Uterus (tissue), 4 donors: Measurements from ENCODE around the gene KIAA1755. TPM values are rescaled to one million over a fixed set of nuclear protein-coding genes. Genes with fewer than 3 reads are reported as not detected.

Source experiments
- DNase-seq, 2 donors: peaks; one replicate each; pipeline ENCODE4 v3.0.0-alpha.2; 2019 to 2020
- H3K27ac ChIP-seq, 2 donors: fragments of 200-600 bp; sonication (generic); 1 replicate in 1 of 2; 2 replicates in 1 of 2; pipeline ENCODE4 v1.5.1; 2016 to 2018
- H3K27me3 ChIP-seq, 2 donors: fragments of 200-600 bp; sonication (generic); one replicate each; pipeline ENCODE4 v1.5.1; 2018 to 2019; ENCODE audit warnings: control low read depth in 1 of 2
- H3K36me3 ChIP-seq, 2 donors: fragments of 200-600 bp; sonication (generic); one replicate each; pipeline ENCODE4 v1.5.1; 2019; ENCODE audit warnings: control low read depth in 1 of 2
- H3K4me1 ChIP-seq, 2 donors: fragments of 200-600 bp; sonication (generic); one replicate each; pipeline ENCODE4 v1.5.1; 2018 to 2019; ENCODE audit warnings: control low read depth in 1 of 2
- H3K4me3 ChIP-seq, 2 donors: fragments of 200-600 bp; sonication (generic); 1 replicate in 1 of 2; 2 replicates in 1 of 2; pipeline ENCODE4 v1.5.1; 2018 to 2019; ENCODE audit warnings: mild to moderate bottlenecking in 1 of 2
- H3K9me3 ChIP-seq, 2 donors: fragments of 200-600 bp; sonication (generic); one replicate each; pipeline ENCODE4 v1.5.1; 2019; ENCODE audit warnings: control low read depth in 1 of 2
- CTCF ChIP-seq, 4 experiments: fragments of 200-600 bp in 2 of 4; fragments of 450-650 bp in 2 of 4; sonication (generic) in 2 of 4; IDR thresholded peaks; one replicate each; pipeline ENCODE4 v1.5.1; 2016 to 2019; ENCODE audit warnings: antibody characterized with exemption in 4 of 4, mild to moderate bottlenecking in 2 of 4, moderate library complexity in 1 of 4
- POLR2A ChIP-seq, 2 donors: fragments of 450-650 bp; IDR thresholded peaks; one replicate each; pipeline ENCODE4 v1.6.1; 2016; ENCODE audit warnings: antibody characterized with exemption in 2 of 2, mild to moderate bottlenecking in 1 of 2, moderate library complexity in 1 of 2
- intact Hi-C: fragments of 100-400 bp; cut with DNase I; formaldehyde crosslinking; loops from one replicate; pipeline ENCODE4 v1.15.1; 2023; ENCODE audit warnings: low total_unique reads
- total RNA-seq, 4 donors: library from RNA; depleted of rRNA in 3 of 4; stranded (reverse); fragments of >200 nt in 3 of 4; gene quantifications; one replicate each; pipeline versions ENCODE4 v1.1.0 to v1.2.4, GENCODE V29; 2014 to 2023
- donor health status: DM: yes; HTN: yes; CAD: no.

The KIAA1755 gene
- total RNA-seq, 4 donors from 2014 or later: 5.3 to 47.6 (median 15.7) TPM

DNA sequence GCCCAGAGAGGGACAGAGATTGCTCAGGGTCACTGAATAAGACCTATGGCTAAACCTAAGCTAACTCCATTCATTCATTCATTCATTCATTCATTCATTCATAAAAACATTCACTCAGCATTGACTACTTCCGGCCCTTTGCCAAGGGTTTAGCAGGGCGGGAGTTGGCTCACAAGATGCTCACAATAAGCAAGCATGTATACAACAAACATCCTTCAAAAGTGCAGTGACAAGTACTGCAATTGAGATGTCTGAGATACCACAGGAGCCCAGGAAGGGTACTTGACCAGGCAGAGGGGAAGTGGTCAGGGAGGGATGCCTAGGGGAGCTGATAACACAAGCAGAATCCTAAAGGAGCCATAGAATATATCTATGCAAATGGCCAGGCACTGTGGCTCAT, 18.2 kb upstream of the KIAA1755 start:
- Histone ChIP-seq H3K36me3 (no peaks in the 10 kb centered on the region), H3K9me3 (no peaks in the 10 kb centered on the region), H3K27ac (no peak overlapping the region), H3K4me1 (no peaks in the 10 kb centered on the region), H3K27me3 (no peaks in the 10 kb centered on the region), H3K4me3 (no peak overlapping the region)
- no peak for DNase-seq
- TF ChIP-seq POLR2A (IDR thresholded peaks at IDR 0.05) (no peak), CTCF (IDR thresholded peaks at IDR 0.05) (no peak)
- intact Hi-C loops: no loop called here

- no peaks in the 10 kb centered on the region for H3K4me1 ChIP-seq
- H3K4me3 ChIP-seq: no peak overlapping the region
- intact Hi-C loops: no loop called here
- DNase-seq: no peak
- H3K9me3 ChIP-seq: no peaks in the 10 kb centered on the region
- no peaks in the 10 kb centered on the region for H3K27me3 ChIP-seq
- H3K27ac ChIP-seq: no peak overlapping the region
- H3K36me3 ChIP-seq: no peaks in the 10 kb centered on the region
- TF ChIP-seq POLR2A (IDR thresholded peaks at IDR 0.05): no peak
- no peak for TF ChIP-seq CTCF (IDR thresholded peaks at IDR 0.05)
These were observed 17.6 kb upstream of the KIAA1755 start for GRCh38 chr20:38278131-38278530.

DNA sequence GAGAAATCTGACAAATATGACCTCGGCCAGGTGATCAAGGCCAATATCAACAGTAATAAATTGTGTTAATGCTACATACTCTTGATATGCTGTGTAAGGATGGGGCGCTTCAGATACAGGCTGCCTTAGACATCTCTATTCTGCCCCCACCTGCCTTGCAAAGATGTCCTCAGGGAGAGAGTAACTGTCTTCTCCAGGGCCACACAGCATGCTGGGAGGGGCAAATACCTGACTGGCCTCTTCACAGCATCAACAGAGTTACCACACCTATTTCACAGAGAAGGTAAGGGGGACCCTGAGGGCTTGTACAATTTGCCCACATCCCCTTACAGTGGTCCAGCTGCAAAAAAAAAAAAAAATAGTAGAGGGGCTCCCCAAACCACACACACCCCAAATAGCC, 17.2 kb upstream of the KIAA1755 start:
- Histone ChIP-seq H3K36me3 (no peaks in the 10 kb centered on the region), H3K4me1 (no peaks in the 10 kb centered on the region), H3K27ac (no peak overlapping the region), H3K27me3 (no peaks in the 10 kb centered on the region), H3K4me3 (no peak overlapping the region), H3K9me3 (no peaks in the 10 kb centered on the region)
- TF ChIP-seq POLR2A (IDR thresholded peaks at IDR 0.05): no peak
- TF ChIP-seq CTCF (IDR thresholded peaks at IDR 0.05): no peak
- intact Hi-C loops: no loop called here
- DNase-seq: no peak

- DNase-seq: no peak
- no peaks in the 10 kb centered on the region for H3K4me1 ChIP-seq
- no peak overlapping the region for H3K4me3 ChIP-seq
- TF ChIP-seq CTCF (IDR thresholded peaks at IDR 0.05) (no peak), POLR2A (IDR thresholded peaks at IDR 0.05) (no peak)
- H3K36me3 ChIP-seq: no peaks in the 10 kb centered on the region
- no peaks in the 10 kb centered on the region for H3K27me3 ChIP-seq
- no peak overlapping the region for H3K27ac ChIP-seq
- H3K9me3 ChIP-seq: no peaks in the 10 kb centered on the region
- intact Hi-C loops: no loop called here
These were observed 16.8 kb upstream of the KIAA1755 start for GRCh38 chr20:38277285-38277684.

DNA sequence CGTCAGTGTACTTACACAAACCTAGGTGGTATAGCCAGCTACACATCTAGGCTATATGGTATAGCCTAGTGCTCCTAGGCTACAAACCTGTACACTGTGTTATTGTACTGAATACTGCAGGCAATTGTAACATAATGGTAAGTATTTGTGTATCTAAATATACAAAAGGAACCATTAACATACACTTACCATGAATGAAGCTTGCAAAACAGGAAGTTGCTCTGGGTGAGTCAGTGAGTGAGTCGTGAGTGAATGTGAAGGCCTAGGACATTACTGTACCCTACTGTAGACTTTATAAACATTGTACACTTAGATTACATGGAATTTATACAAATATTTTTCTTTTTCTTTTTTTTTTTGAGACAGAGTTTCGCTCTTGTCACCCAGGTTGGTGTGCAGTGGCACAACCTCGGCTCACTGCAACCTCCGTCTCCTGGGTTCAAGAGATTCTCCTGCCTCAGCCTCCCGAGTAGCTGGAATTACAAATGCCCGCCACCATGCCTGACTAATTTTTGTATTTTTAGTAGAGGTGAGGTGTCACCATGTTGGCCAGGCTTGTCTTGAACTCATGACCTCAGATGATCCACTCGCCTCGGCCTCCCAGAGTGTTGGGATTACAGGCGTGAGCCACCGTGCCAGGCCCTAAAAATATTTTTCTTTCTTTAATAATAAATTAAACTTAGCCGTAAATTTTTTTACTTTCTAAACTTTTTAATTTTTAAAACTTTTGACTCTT, 15.4 kb upstream of the KIAA1755 start:
- DNase-seq: no peak
- no peak overlapping the region for H3K27ac ChIP-seq
- no peaks in the 10 kb centered on the region for H3K36me3 ChIP-seq
- H3K9me3 ChIP-seq: no peaks in the 10 kb centered on the region
- H3K4me1 ChIP-seq: no peaks in the 10 kb centered on the region
- intact Hi-C loops: no loop called here
- H3K27me3 ChIP-seq: no peaks in the 10 kb centered on the region
- TF ChIP-seq POLR2A (IDR thresholded peaks at IDR 0.05) (no peak), CTCF (IDR thresholded peaks at IDR 0.05) (no peak)
- H3K4me3 ChIP-seq: no peak overlapping the region
